ENCODE results near the gene EXT2. TPM values are rescaled to one million over a fixed set of nuclear protein-coding genes. Genes with fewer than 3 reads are reported as not detected.

Gene EXT2
- total RNA-seq, 1 experiment from 2014 or later = 42.8 TPM

- H3K27me3 ChIP-seq (ENCODE audit: insufficient read depth, low read length) = no peaks in the 10 kb centered on the region
- CTCF ChIA-PET = no interaction called here
- BruUV-seq (replicated peaks) = no TSS peak
- no peaks in the 10 kb centered on the region for H3K9me2 ChIP-seq (ENCODE audit: insufficient read depth)
- no peak overlapping the region for H3K4me3 ChIP-seq (replicated peaks in 1 of 2; ENCODE audit: low read depth in 1 of 2, low read length in 2 of 2)
- POLR2A ChIA-PET = no interaction called here
- H3K4me2 ChIP-seq (ENCODE audit: low read length) = no peak overlapping the region
- intact Hi-C loops (cut with micrococcal nuclease) = loop anchor here (10.0 kb wide), 1 partner anchor 145 kb away; no protein-coding TSS in a partner anchor
- RAD21 ChIA-PET (ENCODE audit: low non-redundant PET in 1 of 2, low total read pairs in 2 of 2, uncharacterized antibody in 2 of 2, unreplicated experiment in 2 of 2) = no interaction called here
- no peak overlapping the region for H3K9ac ChIP-seq (ENCODE audit: low read length)
- H3K4me1 ChIP-seq (ENCODE audit: control insufficient read depth in 1 of 2, insufficient read depth in 2 of 2, low read length in 2 of 2) = no peaks in the 10 kb centered on the region
- DNase-seq (ENCODE audit: low read depth, low spot score) (no peak), ATAC-seq (no peak)
- H4K20me1 ChIP-seq (ENCODE audit: insufficient read depth) = no peaks in the 10 kb centered on the region
- no peak overlapping the region for H2AFZ ChIP-seq (ENCODE audit: low read depth, low read length, poor library complexity, severe bottlenecking)
- no peaks in the 10 kb centered on the region for H3K9me3 ChIP-seq (ENCODE audit: control insufficient read depth in 1 of 2, insufficient read depth in 1 of 2, low read depth in 1 of 2, low read length in 2 of 2)
- no peaks in the 10 kb centered on the region for H3K36me3 ChIP-seq (ENCODE audit: control insufficient read depth in 1 of 2, insufficient read depth in 2 of 2, low read length in 2 of 2)
- H3K27ac ChIP-seq (ENCODE audit: low read depth, low read length) = no peak overlapping the region
- H3K79me2 ChIP-seq (ENCODE audit: insufficient read depth, low read length) = no peaks in the 10 kb centered on the region
- TF ChIP-seq ZNF274 (IDR thresholded peaks at IDR 0.05; ENCODE audit: low read depth, low read length) (no peak), POLR2AphosphoS5 (IDR thresholded peaks at IDR 0.05; ENCODE audit: low read depth, low read length) (no peak), REST (IDR thresholded peaks at IDR 0.05; ENCODE audit: low read depth) (no peak), SRF (IDR thresholded peaks at IDR 0.05; ENCODE audit: low read depth) (no peak), SIN3A (IDR thresholded peaks at IDR 0.05; ENCODE audit: low read depth) (no peak), CBX3 (IDR thresholded peaks at IDR 0.05; ENCODE audit: low read depth) (no peak), POLR2A (IDR thresholded peaks at IDR 0.05; ENCODE audit: borderline replicate concordance, extremely low read depth, insufficient read depth, insufficient read length) (no peak), YY1 (IDR thresholded peaks at IDR 0.05; ENCODE audit: extremely low read depth, insufficient replicate concordance, low read depth, low read length) (no peak), CTCF (IDR thresholded peaks at IDR 0.05 in 2 of 3, conservative IDR thresholded peaks at IDR 0.05 in 1 of 3; ENCODE audit: borderline replicate concordance in 1 of 3, insufficient read depth in 1 of 3, low read depth in 2 of 3, low read length in 2 of 3) (no peak), TCF7L2 (IDR thresholded peaks at IDR 0.05; ENCODE audit: borderline replicate concordance, extremely low read depth, insufficient read depth, insufficient read length) (no peak), CEBPB (IDR thresholded peaks at IDR 0.05; ENCODE audit: low read depth) (no peak), ZBTB33 (IDR thresholded peaks at IDR 0.05; ENCODE audit: extremely low read depth, insufficient replicate concordance, low read length) (no peak), SP1 (IDR thresholded peaks at IDR 0.05; ENCODE audit: low read depth) (no peak), RAD21 (IDR thresholded peaks at IDR 0.05; ENCODE audit: low read depth) (no peak)
Measured at GRCh38 chr11:44280257-44280656, 184.8 kb downstream of the EXT2 start.
